ENCODE results near the gene PTPRR.

The PTPRR gene

DNA sequence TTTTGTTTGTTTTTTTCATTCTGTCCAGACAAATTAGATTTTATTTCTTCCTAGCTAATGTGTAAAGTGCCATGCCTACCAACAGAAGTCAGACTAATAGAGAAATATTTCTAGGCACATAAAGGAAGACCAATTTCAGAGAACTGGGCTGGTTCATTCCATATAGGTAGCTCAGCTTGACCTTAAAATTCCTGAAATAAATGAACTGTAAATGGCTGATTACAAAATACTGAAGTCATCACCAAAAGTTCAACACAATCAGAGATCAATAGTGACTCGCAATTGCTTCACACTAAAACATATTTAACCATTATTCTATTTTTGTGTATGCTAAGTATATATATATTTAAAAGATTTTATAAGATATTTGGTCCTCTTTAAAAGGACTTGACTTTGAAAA, 317.5 kb downstream of the PTPRR start:
- no peak for DNase-seq (ENCODE audit: low spot score)

DNA sequence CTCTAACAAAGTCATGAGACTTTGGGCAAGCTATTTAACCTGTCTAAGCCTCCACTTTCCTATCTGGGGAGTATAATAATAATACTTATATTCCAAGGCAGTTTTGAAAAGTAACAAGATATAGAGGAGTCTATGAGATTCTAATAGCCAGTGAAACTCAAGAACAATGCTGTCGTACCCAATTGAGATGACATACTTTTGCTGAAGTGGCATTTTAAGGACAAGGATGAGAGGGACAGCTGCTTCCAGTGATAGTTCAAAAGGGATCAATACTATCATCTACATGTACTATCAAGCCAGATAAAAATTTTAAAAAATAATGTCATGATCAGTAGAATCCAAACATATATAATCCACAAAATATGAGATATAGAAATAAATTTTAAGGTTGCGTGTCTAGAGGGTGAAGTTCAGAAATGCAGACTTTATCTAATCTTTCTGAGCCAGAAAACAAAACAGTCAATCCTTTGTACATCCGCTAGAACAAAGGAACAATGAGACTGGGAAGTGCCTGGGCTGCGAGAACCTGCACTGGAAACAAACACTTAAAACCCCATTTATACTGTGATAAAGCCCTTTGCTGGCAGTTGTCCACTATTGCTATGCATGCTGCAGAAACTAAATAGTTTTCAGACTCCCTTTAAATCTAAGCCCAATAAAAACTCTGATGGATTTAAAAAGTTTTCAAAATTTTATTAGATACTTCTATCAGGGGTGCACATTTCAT, 321.9 kb downstream of the PTPRR start:
- DNase-seq (ENCODE audit: low spot score), result no peak

DNA sequence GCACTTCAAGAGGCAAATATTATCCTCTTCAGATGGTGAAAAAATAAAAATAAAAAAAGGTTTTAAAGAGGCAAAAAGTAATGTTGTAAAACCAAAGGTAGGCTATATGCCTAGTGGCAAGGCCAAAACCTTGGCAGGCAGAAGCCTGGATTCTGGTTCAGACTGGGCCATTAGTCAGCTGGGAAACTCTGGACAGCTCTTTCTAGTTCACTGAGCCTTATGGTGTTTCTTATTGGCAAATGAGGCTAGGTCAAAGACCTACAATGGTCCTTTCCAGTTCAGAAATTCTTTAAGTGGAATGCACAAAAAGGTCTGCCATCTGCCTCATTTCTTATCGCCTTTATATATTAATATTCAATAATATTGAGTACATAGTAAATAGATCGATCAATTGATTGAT, 327.9 kb downstream of the PTPRR start:
- DNase-seq (ENCODE audit: low spot score), result no peak

DNA sequence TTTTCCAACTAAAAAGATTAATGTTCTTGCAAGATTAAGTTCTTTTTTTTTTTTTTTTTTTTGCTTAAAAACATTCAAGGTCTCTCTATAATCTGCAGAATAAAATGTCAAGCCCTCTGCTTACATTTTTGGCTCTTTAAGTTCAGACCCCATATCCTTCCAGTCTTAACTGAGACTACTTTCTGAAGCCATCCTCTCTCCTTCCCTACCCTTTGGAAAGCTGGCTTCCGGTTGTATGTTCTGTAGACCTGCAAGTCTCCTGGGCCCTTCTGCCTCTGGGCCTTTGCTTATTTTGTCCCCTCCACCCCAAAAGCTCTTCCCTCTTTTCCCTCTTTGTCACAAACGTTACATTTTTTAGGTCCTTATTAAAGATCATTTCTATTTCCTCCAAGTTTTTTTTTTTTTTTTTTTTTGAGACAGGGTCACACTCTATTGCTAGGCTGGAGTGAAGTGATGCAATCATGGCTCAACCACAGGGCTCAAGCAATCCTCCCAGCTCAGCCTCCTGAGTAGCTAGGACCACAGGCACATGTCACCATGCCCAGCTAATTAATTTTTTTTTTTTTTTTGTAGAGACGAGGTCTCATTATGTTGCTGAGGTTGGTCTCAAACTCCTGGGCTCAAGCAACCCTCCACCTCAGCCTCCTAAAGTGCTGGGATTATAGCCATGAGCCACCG, 329.9 kb downstream of the PTPRR start:
- no peak for DNase-seq (ENCODE audit: low spot score)

DNA sequence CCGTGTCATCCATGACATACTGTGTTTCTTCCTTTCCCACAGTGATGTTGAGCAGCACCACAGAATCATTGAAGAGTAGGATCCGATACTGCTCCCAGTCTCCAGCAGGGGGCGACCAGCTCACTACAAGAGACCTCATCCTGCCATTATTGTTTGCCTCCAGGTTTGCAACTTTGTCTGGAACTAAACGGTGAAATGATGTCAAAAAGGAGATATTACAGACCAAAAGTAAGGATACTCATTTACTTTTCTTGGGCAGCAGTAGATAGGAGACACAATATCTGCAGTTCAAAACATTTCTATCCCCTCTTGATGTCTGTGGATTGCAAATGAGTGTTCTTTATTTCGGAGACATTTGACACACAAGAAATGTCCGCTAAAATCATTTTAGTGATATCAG, 330.5 kb downstream of the PTPRR start:
- DNase-seq (ENCODE audit: low spot score), result peak; percentile 55
